ENCODE measurements around the gene DAPK2.
A peak's percentile ranks its signal among the peaks of the same experiment; 100 is the strongest.

Gene DAPK2

DNA sequence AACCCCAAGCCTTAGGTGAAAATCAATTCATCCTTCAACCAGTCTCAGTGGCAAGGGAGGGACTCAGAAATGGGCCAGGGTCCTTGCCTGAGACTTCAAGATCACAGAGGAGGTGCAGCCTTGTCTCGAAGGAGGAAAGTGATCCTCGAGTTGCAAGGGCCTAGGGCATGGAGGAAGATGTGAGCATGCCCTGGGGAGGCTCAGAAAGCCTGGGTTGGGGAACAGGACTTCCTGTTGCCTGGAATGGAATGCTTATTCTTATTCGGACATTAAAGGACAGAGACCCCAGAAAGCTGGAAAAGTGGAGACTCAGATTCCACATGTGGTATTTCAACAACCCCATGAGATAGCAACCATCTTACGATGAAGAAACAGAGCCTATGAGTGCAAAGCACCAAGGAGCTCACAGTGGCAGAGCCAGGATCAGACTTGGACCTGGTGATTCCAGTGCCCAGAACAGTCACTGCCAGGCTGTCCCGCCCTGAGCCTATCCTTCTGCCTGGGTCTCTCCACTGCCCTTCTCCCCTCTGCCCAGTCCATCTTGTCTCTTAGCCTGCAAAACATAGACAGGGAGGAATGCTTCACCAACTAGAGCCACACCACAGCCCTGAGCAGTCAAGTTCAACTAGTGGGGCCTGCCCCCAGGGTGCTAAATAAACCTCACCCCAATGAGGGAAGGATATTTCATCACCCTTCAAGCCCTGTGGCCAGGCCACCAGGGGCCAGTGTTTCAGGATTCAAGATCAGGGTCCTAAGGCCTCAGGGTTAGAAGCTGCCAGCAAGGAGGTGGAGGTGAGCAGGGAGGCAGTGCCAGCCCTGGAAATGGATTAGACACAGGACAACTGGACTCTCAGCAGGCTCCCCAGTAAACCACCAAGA, 21.9 kb downstream of the DAPK2 start:
- DNase-seq (ENCODE audit: low spot score): no peak

DNA sequence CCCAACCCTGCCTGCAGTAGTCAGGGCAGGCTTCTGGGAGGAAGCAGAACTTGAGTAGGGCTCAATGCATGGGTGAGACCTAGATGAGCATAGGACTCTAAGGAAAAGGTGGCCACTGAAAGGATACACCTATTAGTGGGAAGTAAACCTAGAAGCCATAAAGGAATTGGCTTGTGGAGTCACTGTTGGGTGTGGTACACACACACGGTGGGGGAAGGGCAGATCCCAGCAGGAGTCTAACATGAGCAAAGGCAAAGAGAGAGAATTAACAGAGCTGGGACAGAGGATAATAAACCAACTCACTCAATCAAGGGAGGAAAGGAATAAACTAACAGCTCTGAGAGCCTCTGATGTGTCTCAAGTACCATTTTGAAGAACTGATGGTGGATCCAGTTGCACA, 23.1 kb downstream of the DAPK2 start:
- DNase-seq (ENCODE audit: low spot score): no peak

DNA sequence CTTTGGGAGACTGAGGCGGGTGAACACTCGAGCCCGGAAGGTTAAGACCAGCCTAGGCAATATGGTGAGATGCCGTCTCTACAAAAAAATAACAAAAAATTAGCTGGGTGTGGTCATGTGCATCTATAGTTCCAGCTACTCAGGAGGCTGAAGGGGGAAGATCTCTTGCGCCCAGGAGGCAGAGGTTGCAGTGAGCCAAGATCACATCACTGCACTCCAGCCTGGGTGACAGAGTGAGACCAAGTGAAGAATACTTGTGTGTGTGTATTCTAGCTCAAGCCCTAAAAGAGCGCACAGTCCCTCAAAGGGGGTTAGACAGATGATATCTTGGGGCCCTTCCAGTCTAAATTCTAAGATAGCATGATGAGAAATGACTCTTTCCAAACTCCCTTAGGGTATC, 23.7 kb downstream of the DAPK2 start:
- no peak for DNase-seq (ENCODE audit: low spot score)

DNA sequence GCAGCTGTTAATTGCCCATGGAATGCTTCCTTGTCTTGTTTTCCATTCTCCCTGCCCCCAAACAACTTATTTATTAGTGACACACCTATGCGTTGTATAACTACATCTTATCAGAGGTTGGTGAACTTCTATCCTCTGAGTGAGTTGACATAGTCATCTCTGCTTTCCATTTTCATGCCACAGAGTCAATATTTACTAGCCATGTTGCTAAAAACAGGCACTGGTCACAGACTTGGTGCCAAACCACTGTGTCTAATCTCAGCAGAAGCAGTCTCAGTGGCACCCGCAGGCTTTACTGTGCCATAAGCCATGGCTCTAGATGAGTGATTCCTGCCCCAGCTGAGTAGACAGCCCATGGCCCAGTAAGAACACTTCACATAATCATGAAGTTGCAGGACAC, 26.5 kb downstream of the DAPK2 start:
- no peak for DNase-seq (ENCODE audit: low spot score)

DNA sequence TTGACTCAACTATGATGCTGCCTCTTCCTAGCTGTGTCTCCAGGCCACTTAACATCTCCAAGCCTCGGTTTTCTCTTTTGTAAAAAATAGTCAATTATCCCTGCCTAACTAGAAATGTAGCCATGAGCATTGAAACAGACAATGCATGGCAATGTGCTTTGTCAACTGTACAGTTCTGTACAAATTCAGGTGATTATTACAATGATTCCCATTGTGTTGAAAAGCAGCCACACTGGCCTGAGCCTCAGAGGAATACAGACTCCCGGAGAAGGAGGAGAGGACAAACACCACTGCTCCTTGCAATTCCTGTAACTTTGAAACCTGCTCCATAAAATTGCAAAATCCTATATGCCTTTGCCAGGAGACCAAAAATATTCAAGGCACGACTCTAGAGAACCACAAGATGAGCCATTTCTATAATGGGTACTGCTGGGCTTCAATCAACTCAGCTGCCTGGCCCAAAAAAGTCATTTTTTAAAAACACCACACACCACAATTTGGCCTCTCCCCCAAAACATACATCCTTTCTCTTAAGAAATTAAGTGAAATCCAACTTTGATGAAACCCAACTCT, 28.6 kb downstream of the DAPK2 start:
- DNase-seq (ENCODE audit: low spot score): peak; percentile 58

DNA sequence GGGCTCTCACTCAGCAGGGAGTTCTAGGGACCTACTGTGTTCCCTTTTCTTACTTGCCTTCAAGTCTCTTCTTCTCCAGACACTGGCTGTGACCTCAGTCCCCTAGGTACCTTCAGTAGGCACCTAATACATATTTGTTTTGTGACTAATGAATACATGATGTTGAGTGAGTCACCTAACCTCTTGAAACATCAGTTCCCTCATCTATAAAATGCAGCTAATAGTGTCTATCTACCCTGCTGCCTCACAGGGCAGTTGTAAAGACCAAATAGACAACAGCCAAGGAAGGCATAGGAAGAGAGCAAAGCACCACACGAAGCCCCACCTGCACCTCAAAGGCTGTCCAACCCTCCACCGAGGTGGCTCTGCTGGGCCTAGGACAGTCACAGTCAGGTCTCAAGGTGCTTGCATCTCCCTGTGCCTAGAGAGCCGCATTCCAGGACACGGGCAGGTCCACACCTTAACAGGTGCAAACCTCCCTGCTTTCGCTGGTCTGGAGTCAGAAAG, 29.1 kb downstream of the DAPK2 start:
- no peak for DNase-seq (ENCODE audit: low spot score)

DNA sequence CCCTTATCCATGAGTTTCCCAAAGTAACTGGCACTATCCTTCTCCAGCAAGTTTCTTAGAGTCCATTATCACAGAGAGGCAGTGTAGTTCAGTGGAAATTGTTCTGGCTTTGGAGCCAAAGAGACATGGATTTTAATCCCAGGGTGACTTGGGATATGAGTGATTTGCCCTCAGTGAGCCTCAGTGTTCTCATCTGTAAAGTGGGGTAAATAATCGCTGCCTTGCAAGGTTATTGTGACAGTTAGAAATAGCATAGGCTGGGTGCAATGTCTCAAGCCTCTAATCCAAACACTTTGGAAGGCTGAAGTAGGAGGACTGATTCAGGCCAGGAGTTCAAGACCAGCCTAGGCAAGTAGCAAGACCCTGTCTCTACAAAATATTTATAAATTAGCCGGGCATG, 30.0 kb downstream of the DAPK2 start:
- DNase-seq (ENCODE audit: low spot score): no peak

DNA sequence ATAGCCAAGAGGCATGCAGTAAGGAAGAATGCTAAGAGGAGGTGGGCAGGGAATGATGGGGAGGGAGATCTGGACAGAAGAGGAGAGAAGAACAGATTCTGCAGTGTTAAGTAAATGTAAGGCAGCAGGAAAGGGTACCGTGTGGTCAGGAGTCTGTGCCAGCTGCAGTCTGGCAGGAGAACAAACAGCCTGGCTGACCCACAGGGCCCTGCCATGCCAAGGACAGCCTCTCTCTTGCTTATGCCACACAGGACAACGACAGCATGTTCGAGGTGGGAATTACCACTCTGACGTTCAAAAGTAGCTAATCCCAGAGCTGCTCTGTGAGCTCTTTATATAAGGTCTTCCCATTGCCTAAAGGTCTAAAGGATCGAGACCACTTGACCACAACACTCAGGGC, 31.3 kb downstream of the DAPK2 start:
- DNase-seq (ENCODE audit: low spot score): no peak

DNA sequence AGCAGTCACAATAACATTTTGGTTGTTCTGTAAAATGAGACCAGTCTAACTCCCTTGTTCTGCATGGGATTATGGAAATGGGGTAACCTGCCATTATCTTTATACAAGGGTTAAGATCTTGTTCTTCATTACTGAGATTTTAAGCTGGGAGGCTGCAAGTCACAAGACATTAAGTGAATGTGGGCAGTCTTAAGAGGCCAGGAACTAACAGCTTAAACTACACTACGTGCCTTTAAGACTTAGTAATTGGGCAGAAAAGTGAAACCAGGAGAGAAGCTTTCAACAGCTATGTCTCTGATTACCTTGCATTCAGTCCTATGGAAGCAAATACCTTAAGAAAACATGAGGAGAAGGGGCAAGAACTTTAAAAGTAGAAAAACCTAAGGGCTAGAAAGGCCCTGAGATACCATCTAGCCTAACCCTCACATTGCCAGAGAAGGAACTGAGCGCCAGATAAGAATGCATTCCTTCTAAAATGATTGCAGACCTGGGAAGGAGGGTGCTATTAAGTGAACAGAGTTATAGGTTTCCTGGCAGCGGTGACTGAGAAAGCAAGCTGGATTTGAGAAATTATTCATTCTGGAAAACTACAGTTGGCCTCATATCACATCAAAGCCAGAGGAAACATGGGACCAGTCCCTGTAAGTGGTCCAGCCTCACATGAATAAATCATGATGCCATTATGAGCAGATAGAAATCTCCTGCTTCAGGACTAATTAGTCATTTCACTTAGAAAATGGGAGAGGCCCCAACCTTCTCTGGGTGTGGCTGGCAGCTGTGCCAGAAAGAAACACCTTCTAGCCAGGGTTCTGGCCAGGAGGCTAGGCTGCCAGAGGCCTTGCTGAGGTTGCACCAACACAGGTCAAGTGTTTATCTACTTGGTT, 32.9 kb downstream of the DAPK2 start:
- DNase-seq (ENCODE audit: low spot score): no peak

DNA sequence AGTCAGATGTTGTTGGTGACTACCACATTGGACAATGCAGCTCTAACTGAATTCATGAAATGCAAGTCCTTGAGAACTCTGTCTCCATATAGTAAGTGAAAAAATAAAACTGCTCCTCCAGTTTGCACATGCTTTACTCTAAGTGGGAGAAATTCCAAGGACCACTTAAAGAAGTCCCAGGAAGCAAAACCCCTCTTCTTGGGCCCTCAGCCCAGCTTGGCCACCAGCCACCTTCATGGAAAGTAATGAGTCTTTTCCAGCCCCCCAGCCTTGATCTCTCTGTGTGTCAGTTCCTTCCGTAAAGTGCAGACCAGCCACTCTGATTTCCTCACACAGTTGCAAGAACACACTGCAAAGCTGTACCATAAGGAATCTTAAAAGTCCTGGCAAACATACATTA, 34.5 kb downstream of the DAPK2 start:
- DNase-seq (ENCODE audit: low spot score): no peak

DNA sequence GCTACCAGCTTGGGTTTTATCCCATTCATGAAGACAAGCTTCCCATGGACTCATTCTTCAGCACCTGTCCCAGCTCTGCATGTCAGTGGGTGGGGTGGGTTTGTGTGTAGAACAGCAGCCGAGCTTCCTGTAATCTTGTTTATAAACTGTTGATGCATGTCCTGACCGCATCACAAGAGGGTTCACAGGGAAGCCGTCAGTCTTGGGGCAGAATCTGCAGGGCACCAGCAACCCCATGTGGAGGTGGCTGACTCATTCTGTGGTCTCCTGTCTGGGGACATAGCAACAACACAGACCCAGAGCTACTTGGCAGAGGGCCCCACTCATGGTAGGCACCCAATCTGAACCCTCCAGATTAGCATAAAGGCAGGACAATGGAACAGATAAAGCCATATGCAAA, 35.6 kb downstream of the DAPK2 start:
- DNase-seq (ENCODE audit: low spot score): no peak

DNA sequence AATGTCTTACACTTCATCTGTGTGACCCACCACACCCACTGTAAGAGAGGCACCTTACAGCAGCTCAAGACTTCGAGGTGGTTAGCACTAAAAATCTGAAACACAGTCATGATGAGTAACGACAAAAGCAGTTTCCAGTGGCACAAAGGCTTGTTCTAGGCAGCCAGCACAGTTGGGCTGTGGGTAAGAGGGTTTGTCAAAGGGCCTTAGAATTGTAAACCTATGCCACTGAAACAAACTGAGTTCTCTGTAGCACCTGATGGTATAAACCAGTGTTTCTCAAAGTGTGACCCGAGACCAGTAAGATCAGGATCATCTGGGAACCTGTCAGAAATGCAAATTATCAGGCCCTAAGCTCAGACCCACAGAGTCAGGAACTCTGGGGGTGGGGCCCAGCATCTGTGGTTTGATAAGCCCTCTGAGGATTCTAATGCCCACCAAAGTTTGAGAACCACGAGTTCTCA, 36.5 kb downstream of the DAPK2 start:
- no peak for DNase-seq (ENCODE audit: low spot score)

DNA sequence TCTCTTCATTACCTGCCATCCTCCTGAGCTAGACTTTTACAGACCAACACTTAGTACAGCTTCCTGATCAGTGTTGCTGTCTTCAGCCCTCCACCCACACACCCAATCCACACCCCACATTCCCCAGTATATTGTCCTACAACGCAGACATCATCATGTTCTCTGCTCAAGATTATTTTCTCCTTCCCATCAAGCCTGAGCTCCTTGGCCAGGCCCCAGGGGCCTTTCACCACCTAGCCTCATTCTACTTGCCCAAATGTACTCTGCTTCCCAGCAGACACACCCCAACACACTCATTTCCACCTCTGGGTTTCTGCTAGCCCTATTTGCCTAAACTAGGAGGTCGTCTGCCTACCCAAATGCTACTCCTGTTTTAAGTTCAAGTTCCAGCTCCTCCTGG, 37.0 kb downstream of the DAPK2 start:
- no peak for DNase-seq (ENCODE audit: low spot score)

DNA sequence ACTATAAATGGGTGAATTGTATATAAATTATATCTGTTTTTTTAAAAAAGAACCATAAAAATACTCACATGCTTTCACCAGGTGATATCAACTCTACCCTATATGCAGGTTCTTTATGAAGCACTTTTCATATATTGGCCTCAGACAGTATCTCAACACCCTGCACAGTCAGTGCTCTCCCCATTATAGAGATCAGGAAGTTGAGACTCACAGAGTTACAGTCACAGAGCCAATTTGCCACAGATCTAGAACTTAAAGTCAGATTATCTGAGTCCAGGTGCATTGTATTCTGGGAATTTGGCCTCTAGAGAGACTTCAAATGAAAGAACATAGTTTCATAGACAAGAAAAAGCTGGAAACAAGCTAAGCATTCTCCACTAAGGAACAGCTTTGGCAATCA, 38.1 kb downstream of the DAPK2 start:
- DNase-seq (ENCODE audit: low spot score): no peak

DNA sequence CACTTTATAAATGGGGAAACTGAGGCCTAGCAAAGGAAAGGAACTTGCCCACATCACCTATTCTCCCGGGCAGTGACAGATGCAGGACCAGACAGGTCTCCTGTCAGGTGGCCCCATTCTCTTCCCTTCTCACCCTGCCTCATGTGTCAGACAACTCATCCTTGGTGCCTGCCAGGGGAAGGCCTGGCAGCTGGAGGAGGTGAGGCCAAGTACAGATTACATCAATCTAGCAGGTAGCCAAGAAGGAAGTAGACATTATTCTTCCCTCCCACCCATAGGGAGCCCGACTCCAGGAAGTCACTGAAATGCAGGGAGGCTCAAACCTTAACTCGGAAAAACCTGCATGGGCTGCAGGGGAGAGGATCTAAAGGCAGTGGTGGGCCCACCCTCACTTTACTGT, 39.6 kb downstream of the DAPK2 start:
- no peak for DNase-seq (ENCODE audit: low spot score)

DNA sequence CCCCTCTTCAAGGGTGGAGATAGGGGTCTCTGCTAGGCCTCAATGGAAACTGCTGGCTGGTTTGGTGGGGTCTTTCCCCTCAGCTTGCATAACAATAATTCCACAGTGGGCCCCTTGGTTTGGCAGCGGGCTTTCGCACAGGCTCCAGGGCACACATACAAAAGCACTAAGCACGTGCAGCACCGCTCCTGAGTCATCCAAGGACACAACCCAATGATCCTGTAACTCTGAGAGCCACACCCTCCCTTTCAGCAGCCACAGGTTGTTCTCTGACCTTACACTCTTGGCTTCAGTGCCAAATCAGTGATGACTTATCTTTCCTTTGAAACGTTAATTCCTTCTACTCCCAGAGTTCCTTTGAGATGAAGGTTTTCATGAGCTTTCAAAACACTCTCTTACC, 41.7 kb downstream of the DAPK2 start:
- DNase-seq (ENCODE audit: low spot score): no peak

DNA sequence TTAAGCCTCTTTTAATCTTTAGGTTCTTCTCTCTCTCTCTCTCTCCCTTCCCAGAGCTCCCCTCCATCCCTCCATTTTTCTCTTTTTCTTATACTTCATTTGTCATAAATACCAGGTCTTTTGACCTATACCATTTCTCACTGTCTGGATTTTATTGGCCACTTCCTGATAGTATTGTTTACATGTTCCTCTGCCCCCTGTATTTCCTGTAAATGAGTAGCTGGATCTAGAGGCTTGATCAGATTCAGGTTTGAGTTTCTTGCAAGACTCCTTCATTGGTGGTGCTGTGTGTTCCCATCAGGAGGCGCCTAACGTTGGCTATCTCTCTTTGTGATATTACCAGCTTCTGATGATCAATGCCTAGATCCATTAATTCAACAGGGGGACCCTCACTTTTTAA, 42.2 kb downstream of the DAPK2 start:
- DNase-seq (ENCODE audit: low spot score): no peak

DNA sequence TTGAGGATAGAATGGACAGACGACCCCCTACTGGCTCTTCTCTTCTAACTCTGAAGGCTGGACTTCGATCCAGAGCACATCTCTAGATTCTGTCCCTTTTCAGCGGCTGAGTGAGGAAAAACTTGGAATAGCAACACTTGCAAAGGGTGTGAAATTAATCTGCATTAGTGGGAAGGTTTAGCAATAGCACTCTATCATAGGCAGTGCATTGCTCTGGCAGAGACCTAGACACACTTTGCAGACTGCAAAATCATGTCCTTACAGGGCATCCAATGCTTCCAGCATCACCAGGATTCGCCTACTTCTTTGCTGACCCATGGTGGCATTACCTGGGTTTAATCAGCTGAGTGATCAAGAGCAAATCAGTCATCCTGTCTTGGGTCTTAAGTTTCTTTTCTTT, 43.1 kb downstream of the DAPK2 start:
- DNase-seq (ENCODE audit: low spot score): no peak

DNA sequence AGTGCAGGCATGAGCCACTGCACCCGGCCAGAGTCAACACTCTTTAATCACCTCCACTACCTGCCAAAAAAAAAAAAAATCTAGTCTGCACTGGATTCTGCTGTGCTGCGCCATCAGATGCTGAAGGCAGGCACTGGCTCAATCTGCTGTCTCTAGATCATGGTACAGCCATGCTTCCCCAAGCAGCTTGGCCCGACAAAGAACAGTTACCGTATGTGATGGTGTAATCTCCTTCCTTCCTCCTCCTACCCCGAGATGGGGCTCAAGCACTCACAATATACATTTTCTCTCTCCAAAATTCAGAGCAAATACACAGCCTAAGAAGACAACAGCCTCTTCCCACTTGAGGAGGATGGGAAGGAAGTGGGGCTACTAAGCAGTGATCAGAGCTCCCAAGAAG, 45.1 kb downstream of the DAPK2 start:
- DNase-seq (ENCODE audit: low spot score): no peak

DNA sequence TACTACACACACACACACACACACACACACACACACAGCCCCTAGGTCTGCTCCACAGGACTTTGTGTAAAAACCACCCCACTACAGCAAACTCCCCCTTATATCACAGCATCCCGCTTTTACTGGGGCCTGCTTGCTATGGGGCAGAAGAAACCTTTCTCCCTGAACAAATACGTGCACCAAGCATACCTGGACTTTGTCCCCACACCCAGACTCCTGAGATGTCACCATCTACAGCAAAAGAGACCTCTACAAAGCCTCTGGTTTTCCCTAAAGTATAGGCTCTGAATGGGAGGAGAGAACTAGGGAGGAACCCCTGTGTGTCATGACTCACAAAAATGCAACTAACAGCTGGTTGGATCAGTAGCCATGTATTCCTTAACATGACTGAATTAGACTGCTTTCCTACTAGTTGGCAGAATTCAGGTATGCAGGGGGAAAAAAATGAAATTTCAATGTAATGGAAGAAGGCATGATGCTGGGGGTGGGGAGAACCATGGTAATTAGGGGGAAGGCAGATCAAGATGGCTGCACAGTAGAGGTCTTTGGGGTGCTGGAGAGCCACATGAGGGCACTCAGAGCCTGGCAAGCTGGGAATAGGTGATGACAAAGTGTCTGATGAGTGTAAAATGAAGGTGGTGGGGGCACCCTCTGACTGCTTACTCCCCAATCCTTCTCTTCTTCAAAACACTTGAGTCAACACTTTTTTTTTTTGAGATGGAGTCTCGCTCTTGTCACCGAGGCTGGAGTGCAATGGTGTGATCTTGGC, 45.9 kb downstream of the DAPK2 start:
- no peak for DNase-seq (ENCODE audit: low spot score)

DNA sequence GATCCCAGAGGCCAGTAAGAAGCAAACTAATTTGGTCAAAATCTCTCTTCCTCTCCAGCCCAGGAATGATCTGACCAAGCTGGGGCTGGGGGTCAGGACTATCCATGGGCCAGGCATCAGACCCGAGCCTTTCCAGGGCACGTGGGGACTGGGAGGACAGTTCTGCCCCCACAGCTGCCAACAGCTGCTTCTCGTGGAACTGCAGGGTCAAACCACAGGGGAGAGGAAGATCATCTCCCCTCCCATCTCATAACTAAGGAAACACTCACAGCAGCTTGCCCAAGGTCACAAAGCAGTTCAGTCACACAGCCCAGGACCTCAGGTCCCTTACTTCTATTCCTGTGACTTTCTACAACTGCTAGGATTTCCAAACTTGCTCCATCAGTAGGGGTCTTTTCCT, 47.1 kb downstream of the DAPK2 start:
- no peak for DNase-seq (ENCODE audit: low spot score)

DNA sequence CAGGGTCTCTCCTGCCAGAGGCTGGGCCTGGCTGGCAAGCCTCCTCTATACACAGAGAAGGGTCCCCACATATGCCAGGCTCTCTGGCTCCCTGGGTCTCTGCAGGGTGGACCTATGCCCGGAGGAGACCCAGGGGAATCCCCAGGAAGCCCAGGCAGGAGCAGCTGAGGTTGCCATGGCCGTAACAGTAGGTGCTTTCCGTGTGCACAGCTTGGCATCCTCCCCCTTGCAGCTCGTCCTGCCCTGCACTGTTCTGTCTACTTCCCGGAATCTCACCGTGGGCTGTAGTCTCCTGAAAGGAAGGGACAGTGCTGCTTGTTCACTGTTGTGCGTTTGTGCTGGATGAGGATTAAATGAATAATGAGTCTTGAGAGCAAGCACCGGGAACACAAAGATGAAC, 47.8 kb downstream of the DAPK2 start:
- no peak for DNase-seq (ENCODE audit: low spot score)
